MG63 (cell line): ENCODE measurements around the gene LMBRD1. TPM values are rescaled to one million over a fixed set of nuclear protein-coding genes. Genes with fewer than 3 reads are reported as not detected.
"Not testable (repeated sequence)": the region's sequence is repeated elsewhere in the genome, so short reads cannot be mapped to it uniquely, and the experiment has no call there.

Experiments
- DNase-seq: peaks from one replicate; pipeline ENCODE4 v3.0.0-alpha.2; 2020
- H3K27me3 ChIP-seq: fragments of 250-450 bp; sonication (Bioruptor Pico); 2 replicates; pipeline ENCODE4 v1.5.1; 2020; ENCODE audit warnings: mild to moderate bottlenecking, moderate library complexity
- H3K36me3 ChIP-seq: fragments of 250-450 bp; sonication (Bioruptor Pico); 2 replicates; pipeline ENCODE4 v1.5.1; 2020; ENCODE audit warnings: mild to moderate bottlenecking, moderate library complexity
- H3K4me3 ChIP-seq: fragments of 250-450 bp; sonication (Bioruptor Pico); 2 replicates; pipeline ENCODE4 v1.5.1; 2020; ENCODE audit warnings: mild to moderate bottlenecking, moderate library complexity
- H3K9me3 ChIP-seq: fragments of 250-450 bp; sonication (Bioruptor Pico); 2 replicates; pipeline ENCODE4 v1.5.1; 2020; ENCODE audit warnings: mild to moderate bottlenecking, moderate library complexity
- total RNA-seq: library from RNA; depleted of rRNA; stranded (reverse); fragments of >200 nt; shearing (Covaris generic); gene quantifications from 2 replicates; pipeline ENCODE4 v1.2.3, GENCODE V29; 2014; ENCODE audit warnings: low replicate concordance; rRNA removed

Gene LMBRD1
- total RNA-seq = 12.8 and 51.6 TPM in 2 replicates

DNA sequence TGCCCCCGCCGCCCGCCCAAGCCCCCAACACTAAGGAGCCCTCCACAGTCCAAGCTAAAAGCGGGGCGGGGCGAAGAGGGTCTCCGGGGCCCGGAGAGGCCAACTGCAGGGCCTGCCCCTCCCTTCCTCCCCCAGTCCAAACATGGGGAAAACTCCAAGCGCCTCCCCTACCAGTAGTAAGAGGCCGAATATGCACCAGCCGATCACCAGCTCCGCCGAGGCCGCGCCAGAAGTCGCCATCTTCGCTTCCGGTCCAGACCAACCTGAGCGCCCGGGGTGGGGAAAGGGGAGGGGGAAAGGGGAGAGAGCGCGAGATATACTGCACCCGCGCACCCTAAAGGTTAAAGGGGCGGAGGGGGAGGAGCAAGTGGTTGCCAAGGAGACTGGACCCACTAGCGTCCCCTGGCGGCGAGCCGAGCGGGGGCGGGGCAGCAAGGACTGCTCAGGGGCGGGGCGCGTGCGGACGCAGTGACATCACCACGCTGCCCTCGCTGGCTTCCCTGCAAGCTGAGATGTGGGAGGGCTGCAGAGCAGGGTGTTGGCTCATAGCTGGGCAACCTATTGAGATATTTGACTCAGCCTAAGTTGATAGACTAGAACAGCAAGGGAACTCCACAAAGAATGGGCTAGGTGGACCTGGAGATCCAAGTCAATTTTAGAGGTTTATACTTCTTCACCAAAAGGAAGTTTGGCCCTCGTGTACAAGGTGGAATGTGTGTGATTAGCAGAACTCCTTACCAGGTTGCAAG, at the start of gene LMBRD1:
Gene LMBRD1 (minus strand): TSS at position 369 of the 749 bp plus-strand sequence. CDS start 129 bp downstream, at position 240.
- H3K9me3 ChIP-seq = no peaks in the 10 kb centered on the region
- H3K4me3 ChIP-seq = peak within 1 kb of the TSS; percentile 67
- no peaks in the 10 kb centered on the region for H3K27me3 ChIP-seq
- H3K36me3 ChIP-seq = no peaks in the 10 kb centered on the region
- peak; percentile 94 for DNase-seq

DNA sequence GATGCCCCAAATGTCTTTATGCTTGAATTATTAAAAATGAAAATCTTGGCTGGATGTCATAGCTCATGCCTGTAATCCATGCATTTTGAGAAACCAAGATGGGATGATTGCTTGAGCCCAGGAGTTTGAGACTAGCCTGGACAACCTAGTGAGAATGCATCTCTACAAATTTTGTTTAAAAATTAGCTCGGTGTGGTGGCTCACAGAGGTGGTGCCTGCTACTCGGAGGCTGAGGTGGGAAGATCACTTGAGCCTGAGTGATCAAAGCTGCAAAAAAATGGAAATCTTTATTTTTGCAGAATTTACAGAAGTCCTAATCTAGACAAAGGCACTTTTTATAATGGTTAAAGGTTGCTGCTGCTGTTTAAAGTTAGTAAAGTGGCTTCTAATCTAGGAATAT, 49.5 kb upstream of the LMBRD1 start:
- no peak overlapping the region for H3K4me3 ChIP-seq
- no peaks in the 10 kb centered on the region for H3K9me3 ChIP-seq
- DNase-seq = no peak
- no peaks in the 10 kb centered on the region for H3K36me3 ChIP-seq
- H3K27me3 ChIP-seq = no peaks in the 10 kb centered on the region

DNA sequence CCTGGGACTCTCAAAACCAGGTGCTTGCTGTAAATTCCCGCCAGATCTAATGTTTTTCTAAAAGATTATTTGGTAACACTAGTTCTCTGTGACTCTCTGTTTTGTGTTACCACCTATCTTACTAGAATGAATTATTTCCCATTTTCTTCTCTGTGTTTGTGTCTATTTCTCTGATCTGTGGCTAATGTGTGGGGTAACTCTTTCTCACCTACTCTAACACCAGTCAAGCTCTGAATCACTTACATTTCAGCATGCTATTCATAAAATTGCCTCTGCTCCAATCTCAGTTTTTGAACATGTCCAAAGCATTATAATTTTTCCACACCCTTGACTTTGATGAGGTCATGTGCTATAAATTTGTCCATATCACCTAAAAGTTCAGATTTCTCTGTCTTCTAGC, 46.4 kb upstream of the LMBRD1 start:
- no peak for DNase-seq
- Histone ChIP-seq H3K27me3 (no peaks in the 10 kb centered on the region), H3K4me3 (no peak overlapping the region), H3K36me3 (no peaks in the 10 kb centered on the region), H3K9me3 (no peaks in the 10 kb centered on the region)

DNA sequence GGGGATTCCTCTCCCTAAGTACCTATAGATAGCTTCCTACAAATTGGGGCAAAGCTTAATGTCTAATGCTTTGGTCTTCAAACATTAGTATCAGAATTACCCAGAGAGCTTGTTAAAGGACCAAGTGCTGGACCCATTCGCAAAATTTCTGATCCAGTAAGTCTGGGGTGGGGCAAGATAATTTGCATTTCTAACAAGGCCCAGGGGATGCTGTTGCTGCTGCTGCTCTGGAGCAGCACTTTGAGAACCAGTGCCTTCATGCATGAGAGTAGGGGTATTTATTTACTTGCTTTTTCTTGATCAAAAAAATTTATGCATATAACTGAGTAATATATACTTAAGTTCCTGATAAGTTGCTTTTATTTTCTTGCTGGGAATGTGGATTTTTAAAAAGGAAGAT, 45.1 kb upstream of the LMBRD1 start:
- Histone ChIP-seq H3K9me3 (no peaks in the 10 kb centered on the region), H3K4me3 (no peak overlapping the region), H3K27me3 (no peaks in the 10 kb centered on the region), H3K36me3 (no peaks in the 10 kb centered on the region)
- no peak for DNase-seq

DNA sequence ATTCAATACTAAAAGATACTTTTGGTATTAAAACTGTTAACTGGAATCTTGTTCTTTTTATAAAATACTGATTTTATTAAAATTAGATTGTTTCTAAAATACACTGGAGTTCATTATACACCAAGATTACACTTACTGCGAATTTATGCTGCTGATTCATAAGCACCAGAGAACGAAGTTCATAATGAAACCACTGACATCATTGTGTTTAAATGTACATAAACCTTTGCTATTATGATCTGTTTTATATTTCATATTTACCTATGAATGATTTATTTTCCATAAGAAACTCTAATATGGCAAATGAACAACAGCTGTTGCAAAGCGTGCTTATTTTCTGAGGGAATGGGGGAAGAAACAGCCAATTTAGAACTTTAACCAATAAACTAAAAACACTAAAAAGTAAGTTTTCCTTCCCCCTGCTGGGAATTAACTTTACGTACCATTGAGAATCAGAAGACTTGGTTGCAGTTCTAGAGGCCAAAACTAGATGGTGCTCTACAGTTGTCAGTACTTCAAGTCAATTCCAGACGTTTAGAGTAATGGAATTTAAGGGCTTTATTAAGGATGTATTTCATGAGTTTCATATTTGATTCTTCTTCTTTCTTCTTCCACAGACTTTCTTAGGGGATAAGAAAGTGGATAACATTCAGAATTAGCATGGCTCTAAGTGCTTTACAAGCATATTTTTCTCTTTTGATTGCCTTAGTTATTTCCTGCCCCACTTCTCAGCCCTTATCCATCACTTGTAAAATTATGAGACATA, 38.8 kb upstream of the LMBRD1 start:
- peak overlapping the region; percentile 39 for H3K4me3 ChIP-seq
- no peaks in the 10 kb centered on the region for H3K27me3 ChIP-seq
- H3K9me3 ChIP-seq = no peaks in the 10 kb centered on the region
- DNase-seq = no peak
- no peaks in the 10 kb centered on the region for H3K36me3 ChIP-seq

DNA sequence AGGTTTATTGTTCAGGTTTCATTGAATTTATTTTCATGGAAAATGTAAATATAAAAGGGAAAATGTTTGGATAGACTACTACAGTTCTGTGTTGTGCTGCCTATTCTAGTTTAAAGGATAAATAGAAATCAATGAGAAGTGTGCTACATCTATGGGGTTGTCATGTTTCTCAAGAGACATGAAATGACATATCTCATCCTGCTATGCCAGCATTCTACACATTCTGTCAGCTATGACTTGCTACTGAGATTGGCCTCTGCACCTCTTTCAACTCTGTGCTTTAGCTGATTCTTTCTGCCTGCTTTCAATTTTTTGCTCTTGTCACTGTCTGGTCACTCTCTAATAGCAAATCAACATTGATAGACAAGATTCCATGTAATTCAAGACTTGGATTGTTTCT, 35.7 kb upstream of the LMBRD1 start:
- Histone ChIP-seq H3K36me3 (no peaks in the 10 kb centered on the region), H3K9me3 (no peaks in the 10 kb centered on the region), H3K27me3 (no peaks in the 10 kb centered on the region), H3K4me3 (no peak overlapping the region)
- DNase-seq = no peak

DNA sequence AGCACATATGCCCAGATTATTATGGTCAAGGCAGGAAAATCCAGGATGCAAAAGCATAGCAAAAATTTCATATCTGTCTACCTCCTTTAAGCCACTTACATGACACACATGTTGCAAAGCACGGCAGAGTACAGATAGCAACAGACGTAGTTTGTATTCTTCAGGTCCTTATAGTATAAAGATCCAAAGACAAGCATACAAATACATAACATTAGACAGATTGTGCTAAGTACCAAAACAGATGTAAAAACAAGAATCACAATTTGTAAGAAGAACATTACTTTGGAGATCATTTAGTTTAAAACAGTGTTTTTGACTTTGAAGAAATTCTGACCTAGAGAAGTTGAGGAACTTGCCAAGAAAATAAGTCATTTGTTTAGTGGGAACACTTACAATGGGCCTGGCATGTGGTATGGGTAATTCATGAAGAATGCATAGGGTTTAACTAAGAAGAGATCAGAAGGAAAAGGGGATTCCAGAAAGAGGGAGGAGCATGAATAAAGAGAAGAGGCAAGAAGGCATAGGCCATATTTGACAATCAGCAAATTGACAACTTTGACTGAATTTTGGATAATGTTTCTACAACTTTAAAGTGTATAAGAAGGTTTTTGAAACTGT, 30.6 kb upstream of the LMBRD1 start:
- no peaks in the 10 kb centered on the region for H3K9me3 ChIP-seq
- DNase-seq = peak; percentile 40
- no peaks in the 10 kb centered on the region for H3K27me3 ChIP-seq
- no peak overlapping the region for H3K4me3 ChIP-seq
- H3K36me3 ChIP-seq = no peaks in the 10 kb centered on the region

DNA sequence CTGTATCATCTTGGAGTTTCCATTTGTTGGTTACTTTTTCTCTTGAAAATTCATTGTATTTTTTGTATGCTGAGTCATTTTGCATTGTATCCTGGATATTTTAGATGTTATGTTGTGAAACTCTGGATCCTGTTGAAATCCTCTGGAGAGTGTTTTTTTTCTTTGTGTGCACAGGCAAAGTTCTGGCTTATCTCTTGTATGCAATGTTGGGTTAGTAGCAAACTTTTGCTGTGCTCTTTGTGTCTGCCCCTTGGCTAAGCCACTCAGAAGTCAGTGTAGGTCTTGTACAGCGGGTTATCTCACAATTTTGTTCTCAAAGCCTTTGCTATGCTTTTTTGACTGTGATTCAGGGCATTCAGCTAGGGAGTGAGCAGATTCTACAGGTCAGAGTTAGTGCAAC, 29.1 kb upstream of the LMBRD1 start:
- H3K27me3 ChIP-seq = no peaks in the 10 kb centered on the region
- no peak for DNase-seq
- H3K36me3 ChIP-seq = no peaks in the 10 kb centered on the region
- H3K4me3 ChIP-seq = no peak overlapping the region
- H3K9me3 ChIP-seq = no peaks in the 10 kb centered on the region

DNA sequence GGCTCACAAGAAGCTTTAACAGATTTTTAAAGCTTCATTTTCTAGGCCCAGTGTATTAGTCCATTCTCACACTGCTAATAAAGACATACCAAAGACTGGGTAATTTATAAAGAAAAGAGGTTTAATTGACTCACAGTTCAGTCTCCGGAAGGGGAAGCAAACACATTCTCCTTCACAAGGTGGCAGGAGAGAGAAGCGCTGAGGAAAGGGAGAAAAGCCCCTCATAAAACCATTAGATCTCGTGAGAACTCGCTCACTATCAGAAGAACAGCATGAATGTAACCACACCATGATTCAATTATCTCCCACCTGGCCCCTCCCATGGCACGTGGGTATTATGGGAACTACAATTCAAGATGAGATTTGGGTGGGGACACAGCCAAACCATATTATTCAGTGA, 27.5 kb upstream of the LMBRD1 start:
- H3K36me3 ChIP-seq, H3K9me3 ChIP-seq, DNase-seq, H3K4me3 ChIP-seq, H3K27me3 ChIP-seq: not testable (repeated sequence)

DNA sequence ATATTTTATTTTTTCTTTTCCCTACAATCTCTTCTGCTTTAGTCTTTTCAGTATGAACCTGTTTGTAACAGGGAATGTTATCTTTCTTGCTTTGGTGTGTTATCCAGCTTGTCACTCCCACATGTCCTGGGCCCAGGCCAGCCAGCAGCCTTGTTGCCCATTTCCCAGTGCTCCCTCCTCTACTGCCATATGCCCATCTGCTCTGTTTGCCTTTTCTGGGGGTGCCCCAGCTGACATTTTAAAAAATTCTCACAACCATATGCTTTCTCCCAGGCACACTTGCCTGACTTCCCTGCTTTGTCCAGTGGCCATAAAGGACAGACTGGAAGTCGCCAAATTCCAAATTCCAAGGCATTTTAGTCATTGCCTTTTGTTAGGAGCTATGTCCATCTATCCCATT, 23.6 kb upstream of the LMBRD1 start:
- no peaks in the 10 kb centered on the region for H3K27me3 ChIP-seq

DNA sequence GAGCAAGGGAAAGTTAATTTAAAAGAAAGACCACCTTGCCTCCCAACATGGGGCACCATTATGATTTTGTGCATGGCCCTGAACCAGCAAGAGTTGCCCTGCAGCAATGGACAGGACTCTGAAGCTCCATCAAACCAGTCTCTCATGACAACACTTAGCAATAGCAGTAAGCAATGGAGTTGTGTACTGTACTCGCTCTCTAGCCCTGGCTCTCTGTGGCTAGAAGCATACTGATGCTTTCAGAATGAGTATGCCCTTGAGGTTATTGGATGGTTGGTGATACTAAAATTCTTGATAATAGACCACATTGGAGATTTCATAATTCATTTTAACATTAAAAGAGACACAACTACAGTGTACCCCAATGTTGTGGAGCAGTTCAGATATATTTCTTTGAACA, 23.2 kb upstream of the LMBRD1 start:
- no peak for DNase-seq
- Histone ChIP-seq H3K4me3 (no peak overlapping the region), H3K36me3 (no peaks in the 10 kb centered on the region), H3K9me3 (no peaks in the 10 kb centered on the region), H3K27me3 (no peaks in the 10 kb centered on the region)

More for the DNA sequence above, 23.6 kb upstream of the LMBRD1 start:
- no peak for DNase-seq
- Histone ChIP-seq H3K9me3 (no peaks in the 10 kb centered on the region), H3K36me3 (no peaks in the 10 kb centered on the region), H3K4me3 (no peak overlapping the region)

DNA sequence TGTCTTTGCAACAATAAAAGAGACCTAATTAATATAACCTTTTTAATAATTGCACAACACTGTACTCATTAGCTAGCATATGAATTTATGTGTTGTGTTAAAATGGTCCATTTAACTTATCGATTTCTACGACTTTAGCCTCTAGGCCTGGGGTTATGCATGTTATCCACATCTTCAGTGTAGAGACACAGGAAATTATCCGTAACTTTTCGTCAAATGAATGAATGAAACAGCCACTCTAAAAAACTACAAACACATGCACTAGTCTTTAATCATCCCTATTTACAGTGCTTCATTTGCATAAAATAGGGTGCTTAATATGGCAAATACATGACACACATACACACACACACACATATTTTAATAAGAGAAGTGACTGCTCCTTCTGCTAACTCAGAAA, 22.3 kb upstream of the LMBRD1 start:
- Histone ChIP-seq H3K9me3 (no peaks in the 10 kb centered on the region), H3K4me3 (no peak overlapping the region), H3K36me3 (no peaks in the 10 kb centered on the region), H3K27me3 (no peaks in the 10 kb centered on the region)
- no peak for DNase-seq

DNA sequence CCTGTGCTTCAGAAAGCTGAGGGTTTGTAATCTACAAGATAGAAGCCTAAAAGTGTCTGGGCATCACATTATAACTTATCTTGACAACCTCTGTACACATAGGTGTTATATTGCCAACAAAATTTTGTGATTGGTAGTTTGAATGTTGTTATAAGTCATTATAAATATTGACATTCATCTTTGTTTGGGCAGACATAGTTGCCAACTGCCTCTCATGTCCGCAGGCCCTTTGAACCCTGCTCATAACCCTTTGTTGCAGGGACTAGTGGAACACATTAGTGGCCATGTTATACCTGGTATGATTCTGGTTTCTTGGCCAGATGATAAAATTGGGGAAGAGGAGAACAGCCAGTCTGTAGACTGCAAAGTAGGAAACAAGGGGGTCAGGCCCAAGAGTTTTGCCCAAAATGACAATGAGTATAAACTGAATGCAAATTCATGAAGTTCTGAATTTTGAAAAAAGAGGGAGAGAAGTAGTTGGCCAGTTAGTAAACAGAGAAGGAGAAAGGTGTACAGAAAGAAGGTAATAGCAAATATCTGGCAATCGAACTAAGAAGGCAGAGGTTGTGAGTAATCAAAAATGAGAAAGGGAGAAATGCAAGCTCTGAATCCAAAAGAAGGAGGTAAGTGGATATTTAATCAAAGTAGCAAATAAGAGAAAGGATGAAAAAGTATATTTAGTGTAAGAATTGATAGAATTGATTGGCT, 21.6 kb upstream of the LMBRD1 start:
- Histone ChIP-seq H3K9me3 (no peaks in the 10 kb centered on the region), H3K27me3 (no peaks in the 10 kb centered on the region), H3K36me3 (no peaks in the 10 kb centered on the region), H3K4me3 (no peak overlapping the region)
- no peak for DNase-seq

DNA sequence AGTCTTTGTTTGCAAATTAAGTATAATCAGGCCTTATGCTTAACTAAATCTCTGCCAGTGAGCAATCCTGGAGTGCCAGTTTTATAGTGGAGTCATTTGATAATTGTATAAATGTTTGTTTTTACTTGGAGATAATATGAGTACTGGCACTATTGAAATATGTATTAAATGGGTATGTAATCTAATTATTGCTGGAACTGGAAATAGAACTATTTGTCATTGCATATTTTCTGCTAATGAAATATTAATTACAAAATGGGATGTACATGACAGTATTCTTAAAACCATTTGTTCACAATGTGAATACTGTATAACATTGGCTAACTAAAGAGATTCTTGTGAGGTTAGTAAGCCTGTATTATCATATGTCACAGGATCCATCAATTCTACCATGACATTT, 20.5 kb upstream of the LMBRD1 start:
- Histone ChIP-seq H3K36me3 (no peaks in the 10 kb centered on the region), H3K4me3 (no peak overlapping the region), H3K27me3 (no peaks in the 10 kb centered on the region), H3K9me3 (no peaks in the 10 kb centered on the region)
- no peak for DNase-seq

DNA sequence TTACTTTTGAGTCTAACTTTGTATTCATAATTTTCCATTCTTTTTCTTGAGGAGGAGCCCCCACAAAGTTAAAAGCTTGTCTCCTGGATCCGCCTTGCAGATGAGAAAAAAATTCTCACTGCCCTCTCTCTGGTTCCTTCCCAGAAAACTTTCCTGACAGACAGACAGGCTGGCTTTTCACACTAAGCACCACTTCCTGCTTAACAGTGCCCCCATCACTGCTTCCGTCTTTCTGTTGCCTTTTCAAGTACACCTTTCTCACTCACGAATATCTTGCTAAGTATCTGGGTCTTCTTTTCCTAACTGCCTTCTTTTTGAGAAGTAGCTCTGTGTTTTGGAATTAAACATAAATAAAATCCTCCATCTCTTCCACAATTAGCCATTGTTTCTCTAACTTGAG, 19.8 kb upstream of the LMBRD1 start:
- Histone ChIP-seq H3K4me3 (no peak overlapping the region), H3K9me3 (no peaks in the 10 kb centered on the region), H3K36me3 (no peaks in the 10 kb centered on the region), H3K27me3 (no peaks in the 10 kb centered on the region)
- no peak for DNase-seq

DNA sequence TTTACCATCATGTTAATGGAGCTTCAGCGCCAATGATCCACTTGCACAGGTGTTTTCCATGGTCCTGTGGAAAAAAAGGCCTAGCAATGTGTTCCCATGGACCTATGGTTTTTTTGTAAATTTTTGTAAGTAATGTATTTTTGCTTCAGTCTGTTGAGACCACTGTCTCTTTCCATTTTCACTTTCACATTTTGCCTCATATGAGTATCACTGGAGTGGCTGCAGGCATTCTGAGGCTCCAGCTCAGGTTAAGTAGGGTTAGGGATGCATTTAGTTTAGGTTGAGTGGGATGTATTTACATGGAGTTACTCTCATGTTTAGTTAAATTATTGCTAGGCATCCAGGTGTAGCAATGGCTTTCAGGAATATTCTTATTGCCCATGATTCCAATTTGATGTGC, 19.2 kb upstream of the LMBRD1 start:
- Histone ChIP-seq H3K27me3 (no peaks in the 10 kb centered on the region), H3K36me3 (no peaks in the 10 kb centered on the region), H3K9me3 (no peaks in the 10 kb centered on the region), H3K4me3 (no peak overlapping the region)
- no peak for DNase-seq

DNA sequence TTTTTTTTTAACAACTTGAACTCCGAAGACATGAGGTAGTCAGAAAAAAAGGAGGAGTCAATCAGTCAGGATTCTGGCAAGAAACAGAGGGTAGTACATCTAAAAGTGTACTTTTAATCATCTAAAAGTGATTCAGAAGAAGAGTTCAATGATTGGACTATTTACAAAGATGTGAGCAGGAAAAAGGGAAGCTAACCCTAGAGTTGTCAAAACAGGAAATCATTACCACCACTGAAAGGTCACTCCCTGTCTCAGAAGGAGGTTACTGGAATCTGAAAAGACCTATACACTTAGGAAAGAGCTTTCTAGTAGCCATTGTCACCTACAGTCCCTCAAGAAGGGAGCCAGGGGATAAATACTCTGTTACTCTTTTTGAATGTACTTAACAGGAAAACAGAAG, 16.7 kb upstream of the LMBRD1 start:
- Histone ChIP-seq H3K27me3 (no peaks in the 10 kb centered on the region), H3K4me3 (no peak overlapping the region), H3K9me3 (no peaks in the 10 kb centered on the region), H3K36me3 (no peaks in the 10 kb centered on the region)
- DNase-seq = no peak
